Measurements from ENCODE around the gene CTSD. TPM values are rescaled to one million over a fixed set of nuclear protein-coding genes. Genes with fewer than 3 reads are reported as not detected.
"Not testable (repeated sequence)": the region's sequence is repeated elsewhere in the genome, so short reads cannot be mapped to it uniquely, and the experiment has no call there.

CTSD gene
- 219 TPM for polyA plus RNA-seq (2013, experiment 1 of 2; ENCODE audit: insufficient read length)
- 213 TPM for polyA plus RNA-seq (2013, experiment 2 of 2; ENCODE audit: insufficient read length)

DNA sequence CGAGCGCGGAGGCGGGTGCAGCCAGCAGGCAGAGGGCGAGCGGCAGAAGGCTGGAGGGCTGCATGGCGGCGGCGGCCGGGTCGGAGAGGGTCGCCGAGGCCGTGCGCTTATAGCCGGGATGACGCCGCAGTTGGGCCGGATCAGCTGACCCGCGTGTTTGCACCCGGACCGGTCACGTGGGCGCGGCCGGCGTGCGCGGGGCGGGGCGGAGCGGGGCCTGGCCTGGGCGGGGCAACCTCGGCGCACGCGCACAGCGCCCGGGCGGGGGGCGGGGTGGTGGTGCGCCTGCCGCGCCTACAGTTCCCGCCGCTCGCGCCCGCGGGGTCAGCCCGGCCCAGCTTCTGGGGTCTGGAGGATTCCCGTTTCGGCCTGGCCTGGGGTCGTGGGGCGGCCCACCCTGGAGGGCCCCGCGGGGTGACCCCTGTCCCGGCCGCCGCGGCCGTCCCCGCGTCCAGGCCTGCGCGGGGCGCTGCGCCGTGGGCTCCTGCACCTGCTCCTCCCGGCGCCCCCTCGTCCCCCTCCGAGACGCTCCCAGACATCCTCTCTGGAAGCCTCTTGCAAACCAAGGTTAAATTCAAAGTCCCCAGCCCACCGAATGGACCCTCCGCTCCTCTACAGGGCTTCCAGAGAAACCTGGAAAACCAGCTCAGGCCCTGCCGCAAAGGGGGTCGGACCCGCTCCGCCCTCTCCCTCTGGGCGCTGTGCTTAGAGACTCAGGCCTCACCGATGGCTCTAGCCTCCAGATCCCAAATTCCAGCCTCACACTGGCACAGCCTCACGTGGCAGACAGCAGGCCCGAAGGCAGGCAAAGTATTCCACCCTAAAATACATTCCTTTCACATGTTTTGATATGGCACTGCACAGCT, at the start of gene CTSD:
Gene CTSD, minus strand, starts transcription at position 132 of the 866 bp plus-strand sequence. Its CDS starts 68 bp downstream, at position 64.
- peak; percentile 85 for DNase-seq

DNA sequence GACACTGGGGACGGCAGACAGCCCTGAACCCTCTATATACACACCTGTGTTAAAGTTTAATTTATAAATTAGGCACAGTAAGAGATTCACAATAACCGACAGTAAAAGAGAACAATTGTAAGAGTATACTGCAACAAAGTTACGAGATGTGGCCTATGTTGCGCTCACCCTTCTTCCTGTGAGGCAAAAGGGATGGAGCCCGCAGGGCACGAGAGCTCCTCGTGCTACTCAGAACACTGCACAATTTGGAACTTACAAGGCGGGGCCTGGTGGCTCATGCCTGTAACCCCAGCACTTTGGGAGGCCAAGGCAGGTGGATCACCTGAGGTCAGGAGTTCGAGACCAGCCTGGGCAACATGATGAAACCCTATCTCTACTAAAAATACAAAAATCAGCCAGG, 49.6 kb upstream of the CTSD start:
- DNase-seq = not testable (repeated sequence)

DNA sequence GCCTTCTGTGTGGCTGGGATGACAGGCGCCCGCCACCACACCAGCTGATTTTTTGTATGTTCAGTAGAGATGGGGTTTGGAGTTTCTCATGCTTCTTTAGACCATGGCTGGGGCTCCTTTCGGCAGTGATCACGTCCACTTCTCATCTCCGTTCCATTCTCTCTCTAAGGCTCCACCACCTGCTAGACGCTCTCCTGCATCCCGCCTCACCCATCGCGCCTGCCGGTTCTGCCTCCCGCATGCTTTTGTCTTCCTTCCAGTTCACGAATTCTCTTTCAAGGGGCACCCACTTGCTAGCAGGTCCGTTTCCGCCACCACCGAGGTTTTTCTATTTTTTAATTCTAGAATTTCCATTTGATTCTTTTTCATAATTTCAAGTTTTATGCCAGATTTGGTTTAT, 49.1 kb upstream of the CTSD start:
- no peak for DNase-seq

DNA sequence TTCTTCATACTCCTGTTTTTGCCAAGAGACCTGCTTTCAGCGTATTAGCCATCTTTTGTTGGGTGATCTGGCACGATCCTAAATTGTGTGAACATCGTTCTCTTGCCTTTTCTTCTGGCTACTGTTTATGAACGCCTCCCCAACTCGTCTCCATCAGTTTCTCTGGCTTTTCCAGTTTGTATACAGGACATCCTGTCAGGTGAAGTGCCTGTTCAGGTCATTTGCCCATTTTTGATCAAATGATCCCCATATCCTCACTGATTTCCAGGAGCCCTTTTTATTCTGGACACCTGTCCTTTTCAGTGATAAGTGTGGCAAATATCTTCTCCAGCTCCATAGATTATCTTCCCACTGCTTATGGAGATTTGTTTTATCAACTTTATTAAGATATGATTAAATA, 48.5 kb upstream of the CTSD start:
- DNase-seq = no peak

DNA sequence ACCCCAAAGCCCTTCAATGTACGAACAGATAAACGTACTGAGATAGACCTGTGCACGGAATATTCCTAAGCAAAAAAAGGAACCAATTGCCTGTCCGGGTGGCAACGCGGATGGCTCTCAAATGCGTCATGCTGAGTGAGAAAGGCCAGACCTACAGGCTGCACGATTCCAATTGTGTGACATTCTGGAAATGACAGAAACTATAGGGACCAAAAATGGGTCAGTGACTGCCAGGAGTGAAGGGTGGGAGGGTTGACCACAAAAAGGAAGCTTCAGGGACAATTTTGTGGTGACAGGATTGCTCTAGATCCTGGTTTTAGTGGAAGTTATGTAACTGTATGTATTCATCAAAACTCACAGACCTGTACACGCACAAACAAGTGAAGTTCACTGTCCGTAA, 47.0 kb upstream of the CTSD start:
- no peak for DNase-seq

DNA sequence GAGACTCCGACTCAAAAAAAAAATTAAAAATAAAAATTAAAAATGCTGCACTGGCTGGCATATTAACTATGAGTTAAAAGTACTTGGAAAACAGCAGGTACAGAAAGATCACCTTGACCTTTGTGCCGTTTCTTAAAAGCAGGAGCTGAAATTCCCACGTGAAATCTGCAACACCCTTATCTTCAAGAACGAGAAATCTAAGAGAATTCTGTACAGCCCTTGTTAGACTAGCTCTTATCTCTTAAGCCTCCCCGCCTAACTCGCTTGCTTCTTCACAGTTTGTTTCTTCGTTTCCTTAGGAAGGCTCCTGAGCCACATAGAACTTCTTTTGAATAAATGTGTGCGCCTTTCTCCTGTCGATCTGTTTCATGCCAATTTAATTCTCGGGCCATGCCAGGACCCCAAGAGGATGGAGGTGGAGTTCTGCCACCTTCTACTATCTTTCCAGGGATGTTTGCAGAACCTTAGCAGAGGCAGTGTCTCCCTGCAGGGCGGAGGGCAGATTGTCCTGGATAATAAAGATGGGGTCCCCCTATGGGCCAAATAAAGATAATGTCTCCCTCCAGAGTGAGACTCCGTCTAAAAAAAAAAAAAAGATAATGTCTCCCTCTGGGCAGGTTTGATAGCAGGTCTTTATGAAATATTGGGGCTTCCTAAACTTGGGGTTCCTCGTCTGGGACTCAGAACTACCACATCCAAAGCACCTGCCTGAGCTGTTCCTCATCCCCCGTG, 43.7 kb upstream of the CTSD start:
- no peak for DNase-seq

DNA sequence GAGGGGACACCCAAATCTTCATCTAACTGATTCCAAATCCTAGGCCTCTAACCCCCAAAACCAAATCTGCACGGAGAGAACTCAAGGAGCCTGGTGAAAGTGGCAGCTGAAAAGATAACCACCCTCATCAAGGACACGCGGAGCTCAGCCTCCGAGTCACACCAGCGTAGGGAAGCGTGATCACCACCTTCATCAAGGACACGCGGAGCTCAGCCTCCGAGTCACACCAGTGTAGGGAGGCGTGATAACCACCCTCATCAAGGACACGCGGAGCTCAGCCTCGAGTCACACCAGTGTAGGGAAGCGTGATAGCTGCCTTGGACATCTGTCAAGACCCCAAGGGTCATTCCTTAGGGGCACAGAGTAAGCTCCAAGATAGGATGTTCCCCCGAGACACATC, 41.8 kb upstream of the CTSD start:
- no peak for DNase-seq

DNA sequence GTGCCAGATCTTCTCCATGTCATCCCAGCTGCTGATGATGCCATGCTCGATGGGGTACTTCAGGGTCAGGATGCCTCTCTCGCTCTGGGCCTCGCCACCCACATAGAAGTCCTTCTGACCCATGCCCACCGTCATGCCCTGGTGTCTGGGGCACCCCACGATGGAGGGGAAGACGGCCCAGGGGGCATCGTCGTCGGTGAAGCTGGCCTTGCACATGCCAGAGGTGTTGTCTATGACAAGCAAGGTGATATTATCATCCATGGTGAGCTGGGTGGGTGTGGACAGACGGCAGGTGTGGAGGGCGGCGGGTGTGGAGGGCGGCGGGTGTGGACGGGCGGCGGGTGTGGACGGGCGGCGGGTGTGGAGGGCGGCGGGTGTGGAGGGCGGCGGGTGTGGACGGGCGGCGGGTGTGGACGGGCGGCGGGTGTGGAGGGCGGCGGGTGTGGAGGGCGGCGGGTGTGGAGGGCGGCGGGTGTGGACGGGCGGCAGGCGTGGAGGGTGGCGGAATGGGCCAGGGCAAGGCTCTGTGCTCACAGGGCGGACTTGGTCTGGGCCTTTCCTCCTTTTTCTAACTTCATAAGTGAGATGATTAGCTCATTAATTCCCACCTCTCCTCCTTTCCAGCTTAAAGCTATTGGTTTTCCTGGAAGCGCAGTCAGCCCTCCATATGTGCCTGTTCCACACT, 40.2 kb upstream of the CTSD start:
- DNase-seq = not testable (repeated sequence)

DNA sequence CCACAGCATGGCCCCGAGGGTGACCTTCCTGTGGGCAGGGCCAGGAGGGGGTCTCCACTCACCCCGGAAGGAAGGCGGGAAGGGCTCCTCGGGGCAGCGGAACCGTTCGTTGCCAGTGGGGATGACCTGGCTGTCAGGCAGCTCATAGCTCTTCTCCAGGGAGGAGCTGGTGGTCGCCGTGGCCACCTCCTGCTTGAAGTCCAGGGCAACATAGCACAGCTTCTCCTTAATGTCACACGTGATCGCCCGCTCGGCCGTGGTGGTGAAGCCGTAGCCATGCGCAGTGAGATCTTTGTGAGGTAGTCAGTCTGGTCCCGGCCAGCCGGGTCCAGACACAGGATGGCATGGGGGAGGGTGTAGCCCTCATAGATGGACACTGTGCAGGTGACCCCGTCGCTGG, 39.5 kb upstream of the CTSD start:
- DNase-seq = no peak

DNA sequence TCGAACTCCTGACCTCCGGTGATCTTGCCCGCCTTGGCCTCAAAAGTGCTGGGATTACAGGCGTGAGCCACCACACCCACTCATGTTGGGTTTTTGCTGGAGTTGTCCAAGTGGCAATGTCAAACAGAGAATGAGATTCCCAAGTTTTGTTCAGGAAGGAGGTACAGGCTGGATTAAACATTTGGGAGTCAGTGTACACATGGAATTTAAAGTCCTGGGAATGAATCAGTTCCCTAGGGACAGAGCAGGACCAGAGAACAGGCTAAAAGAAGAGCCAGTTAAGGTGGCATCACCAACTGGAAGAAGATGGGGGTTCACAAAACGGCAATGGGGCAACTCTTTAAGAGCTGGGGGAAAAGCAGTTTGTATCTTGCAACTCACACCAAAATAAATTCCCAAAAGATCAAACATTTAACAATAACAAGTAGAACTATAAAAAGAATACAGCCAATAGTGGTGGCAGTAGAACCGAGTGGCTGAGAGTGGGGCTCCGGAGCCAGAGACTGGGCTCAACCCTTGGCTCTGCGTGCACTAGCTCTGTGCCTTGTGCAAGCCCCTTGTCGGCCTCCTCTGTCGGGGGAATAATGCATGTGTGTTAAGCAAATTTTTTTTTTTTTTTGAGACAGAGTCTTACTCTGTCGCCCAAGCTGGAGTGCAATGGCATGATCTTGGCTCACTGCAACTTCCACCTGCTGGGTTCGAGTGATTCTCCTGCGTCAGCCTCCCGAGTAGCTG, 33.8 kb upstream of the CTSD start:
- no peak for DNase-seq

DNA sequence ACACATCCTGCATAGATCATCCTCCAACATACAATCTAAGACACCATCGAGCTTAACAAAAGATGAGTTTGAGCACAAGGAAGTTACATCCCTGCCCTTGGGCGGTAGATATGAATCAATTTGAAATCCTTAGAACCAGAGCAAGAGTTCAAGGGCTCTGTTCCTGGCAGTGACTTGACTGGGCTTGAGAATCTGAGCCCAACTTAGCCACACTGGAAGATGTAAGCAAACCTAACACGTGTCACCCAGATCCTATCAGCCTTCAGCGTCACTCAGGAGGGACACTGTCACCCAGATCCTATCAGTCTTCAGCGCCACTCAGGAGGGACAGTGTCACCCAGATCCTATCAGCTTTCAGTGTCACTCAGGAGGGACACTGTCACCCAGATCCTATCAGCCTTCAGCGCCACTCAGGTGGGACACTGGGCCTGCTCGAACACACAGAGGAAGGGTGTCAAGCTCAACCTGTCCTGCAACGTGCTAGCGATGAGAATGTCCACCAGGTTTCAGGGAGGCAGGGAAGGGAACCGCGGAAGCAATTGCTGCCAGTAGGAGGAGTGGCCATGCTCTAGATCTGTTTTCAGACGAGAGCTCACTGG, 32.8 kb upstream of the CTSD start:
- DNase-seq = no peak

DNA sequence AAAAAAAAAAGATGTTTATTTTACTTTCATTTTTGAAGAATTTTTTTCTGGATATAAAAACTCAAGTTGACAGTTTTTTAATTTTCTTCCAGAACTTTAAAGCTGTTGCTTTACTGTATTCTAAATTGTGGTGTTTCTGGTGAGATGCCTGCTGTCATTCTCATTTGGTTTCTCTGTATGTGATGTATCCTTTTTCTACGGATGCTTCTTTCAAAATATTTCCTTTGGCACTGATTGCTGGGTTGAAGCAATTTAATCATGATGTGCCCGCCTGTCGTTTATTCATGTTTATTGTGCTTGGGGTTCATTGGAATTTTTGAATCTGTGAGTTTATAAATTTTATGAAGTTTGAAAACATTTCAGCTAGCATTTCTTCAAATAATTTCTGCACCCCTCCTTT, 29.4 kb upstream of the CTSD start:
- DNase-seq = peak; percentile 44

DNA sequence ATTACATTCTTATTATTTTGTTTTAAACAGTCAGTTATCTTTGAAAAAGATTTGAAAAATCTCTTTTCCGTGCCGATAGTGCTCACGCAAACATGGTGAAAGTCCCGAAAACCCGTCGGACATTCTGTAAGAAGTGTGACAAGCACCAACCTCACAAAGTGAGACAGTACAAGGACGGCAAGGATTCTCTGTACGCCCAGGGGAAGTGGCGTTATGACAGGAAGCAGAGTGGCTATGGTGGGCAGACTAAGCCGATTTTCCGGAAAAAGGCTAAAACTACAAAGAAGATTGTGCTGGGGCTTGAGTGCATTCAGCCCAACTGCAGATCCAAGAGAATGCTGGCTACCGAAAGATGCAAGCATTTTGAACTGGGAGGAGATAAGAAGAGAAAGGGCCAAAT, 28.7 kb upstream of the CTSD start:
- no peak for DNase-seq

DNA sequence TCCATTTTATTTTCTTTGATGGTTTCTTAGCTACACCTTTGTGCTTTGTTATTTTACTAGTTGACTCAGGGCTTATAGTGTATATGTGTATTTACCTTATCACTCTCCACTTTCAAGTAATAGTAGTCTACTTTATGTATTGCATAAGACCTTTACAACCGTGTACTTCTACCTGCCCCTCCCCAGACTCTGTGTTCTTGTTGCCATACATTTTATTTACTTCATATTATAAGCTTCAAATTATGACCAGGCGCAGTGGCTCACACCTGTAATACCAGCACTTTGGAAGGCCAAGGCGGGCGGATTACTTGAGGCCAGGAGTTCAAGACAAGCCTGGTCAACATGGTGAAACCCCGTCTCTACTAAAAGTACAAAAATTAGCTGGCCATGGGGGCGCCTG, 28.2 kb upstream of the CTSD start:
- DNase-seq = no peak

DNA sequence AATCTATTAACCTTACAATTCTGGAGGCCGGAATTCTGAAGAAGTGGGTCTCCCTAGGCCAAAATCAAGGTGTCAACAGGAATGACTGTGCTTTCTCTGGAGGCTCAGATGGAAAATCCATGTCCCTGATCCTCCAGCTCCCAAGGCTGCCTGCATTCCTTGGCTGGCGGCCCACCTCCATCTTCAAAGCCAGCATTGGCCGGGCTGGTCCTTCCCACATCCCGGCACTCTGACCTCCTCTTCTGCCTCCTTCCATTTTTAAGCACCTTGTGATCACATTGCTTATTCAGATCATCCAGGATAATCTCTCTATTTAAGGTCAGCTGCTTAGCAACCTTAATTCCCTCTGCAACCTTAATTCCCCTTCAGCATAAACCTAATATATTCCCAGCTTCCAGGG, 22.7 kb upstream of the CTSD start:
- no peak for DNase-seq

DNA sequence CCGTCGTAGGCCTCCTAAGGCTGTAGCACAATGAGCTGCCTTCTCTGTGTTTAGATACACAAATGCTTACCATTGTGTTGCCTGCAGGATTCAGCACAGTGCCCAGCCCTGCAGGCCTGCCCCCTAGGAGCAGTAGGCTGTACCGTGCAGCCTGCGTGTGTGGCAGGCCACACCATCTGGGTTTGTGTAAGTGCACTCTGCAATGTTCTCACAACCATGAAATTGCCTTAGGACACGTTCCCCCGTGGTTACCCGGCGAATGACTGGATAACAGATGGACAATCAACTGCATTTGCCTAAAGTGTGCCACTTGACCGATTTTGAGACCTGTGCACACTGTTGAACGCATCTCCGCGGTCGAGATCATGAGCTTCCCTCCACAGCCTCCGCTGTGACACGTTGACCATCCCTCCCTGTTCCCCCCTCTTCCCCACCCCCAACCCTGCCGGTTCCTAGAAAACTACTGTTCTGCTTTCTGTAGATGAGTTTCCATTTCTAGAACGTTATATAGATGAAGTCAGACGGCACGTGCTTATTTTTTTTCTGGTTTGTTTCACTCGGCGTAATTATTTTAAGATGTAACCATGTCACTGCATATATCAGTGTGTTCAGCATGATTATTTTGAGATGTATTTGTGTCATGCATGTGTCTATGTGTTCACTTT, 22.2 kb upstream of the CTSD start:
- no peak for DNase-seq

DNA sequence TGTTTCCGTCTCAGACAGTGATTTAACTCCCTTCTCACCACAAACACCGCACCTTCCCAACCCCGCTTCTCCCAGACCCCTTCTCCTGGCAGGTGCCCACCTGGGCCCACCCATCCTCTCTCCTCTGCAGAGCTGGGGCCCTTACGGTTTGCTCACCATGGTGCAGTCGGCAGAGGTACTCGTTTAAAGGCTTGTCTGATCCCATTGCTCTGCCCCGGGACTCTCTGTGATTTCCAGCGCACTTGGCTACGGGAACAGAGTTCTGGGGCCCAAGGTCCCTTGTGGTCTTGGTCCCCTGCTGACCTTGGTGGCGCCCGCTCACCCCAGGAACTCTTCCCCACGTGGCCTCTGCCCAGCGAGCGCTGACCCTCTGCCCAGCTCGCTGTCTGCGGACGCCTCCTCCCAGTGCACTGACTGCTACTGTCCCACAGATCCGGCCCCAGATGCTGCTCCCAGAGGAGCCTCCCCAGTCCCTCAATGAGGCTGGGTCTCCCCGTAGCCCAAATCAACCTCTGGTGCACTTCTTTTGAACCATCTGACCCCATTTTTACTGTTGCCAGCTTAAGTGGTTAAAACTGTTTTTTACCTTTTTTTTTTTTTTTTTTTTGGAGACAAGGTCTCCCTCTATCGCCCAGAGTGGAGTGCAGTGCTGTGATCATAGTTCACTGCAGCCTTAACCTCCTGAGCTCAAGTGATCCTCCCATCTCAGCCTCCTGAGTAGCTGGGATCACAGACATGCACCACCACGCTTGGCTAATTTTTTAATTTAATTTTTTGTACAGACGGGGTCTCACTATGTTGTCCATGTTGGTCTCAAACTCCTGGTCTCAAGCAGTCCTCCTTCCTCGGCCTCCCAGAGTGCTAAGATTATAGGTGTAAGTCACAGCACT, 21.3 kb upstream of the CTSD start:
- no peak for DNase-seq

DNA sequence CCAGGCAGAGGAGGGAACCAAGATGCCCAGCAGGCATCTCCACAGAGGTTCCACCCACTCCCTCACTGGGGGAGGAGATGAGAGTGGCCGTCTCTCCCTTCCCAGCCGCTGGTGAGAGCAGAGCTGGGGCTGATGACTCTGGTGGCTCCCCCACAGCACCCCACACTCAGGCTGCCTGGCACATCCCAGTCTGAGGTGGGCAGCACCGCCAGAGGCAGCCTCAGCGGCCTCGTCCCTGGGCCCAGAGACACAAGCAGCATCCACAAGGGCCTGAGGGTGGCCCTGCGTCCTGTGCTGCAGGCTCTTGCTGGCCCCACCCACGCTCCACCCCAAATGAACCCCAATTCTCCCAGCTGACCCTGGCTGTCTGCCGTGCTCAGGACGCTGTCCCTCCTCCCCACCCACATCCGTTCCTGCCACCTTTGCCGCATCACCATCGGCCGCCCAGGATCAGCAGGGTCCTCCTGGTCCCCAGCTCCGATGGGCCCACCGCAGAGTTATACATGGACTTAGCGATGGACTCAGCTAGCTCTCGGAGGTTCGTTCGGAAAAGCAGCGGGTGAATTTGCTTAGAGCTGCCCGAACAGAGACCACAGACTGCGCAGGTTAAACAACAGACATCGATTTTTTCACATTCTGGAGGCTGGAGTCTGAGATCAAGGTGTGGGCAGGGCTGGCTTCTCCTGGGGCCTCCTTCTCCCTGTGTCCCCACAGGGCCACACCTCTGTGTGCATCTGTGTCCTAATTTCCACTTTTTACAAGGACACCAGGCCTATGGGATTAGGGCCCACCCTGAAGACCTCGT, 20.2 kb upstream of the CTSD start:
- DNase-seq = no peak

Data from fibroblast of skin of scalp (primary cell).